ENCODE results near the gene KLF2.

DNA sequence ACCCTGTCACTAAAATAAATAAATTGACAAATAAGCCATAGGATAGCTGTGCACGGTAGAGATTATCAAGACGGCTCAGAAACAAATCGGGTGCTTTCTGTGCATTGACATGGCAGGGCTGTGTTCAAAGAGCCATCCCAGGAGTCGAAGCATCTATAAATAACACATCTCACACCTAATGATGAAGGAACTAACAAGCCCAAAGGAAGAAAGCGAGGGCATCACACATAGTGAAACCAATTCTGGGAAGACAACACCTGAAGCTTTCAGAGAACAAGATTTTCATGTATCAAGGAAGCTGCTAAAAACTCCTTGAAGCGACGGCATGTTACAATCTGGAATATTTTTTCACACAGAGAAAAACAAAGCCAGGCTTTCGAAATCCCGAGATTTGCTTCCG is 36.1 kb downstream of the KLF2 start:
- TF ChIP-seq, protein P1, sequence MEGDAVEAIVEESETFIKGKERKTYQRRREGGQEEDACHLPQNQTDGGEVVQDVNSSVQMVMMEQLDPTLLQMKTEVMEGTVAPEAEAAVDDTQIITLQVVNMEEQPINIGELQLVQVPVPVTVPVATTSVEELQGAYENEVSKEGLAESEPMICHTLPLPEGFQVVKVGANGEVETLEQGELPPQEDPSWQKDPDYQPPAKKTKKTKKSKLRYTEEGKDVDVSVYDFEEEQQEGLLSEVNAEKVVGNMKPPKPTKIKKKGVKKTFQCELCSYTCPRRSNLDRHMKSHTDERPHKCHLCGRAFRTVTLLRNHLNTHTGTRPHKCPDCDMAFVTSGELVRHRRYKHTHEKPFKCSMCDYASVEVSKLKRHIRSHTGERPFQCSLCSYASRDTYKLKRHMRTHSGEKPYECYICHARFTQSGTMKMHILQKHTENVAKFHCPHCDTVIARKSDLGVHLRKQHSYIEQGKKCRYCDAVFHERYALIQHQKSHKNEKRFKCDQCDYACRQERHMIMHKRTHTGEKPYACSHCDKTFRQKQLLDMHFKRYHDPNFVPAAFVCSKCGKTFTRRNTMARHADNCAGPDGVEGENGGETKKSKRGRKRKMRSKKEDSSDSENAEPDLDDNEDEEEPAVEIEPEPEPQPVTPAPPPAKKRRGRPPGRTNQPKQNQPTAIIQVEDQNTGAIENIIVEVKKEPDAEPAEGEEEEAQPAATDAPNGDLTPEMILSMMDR (IDR thresholded peaks at IDR 0.05), result no peak
- TF ChIP-seq POLR2A (IDR thresholded peaks at IDR 0.05; ENCODE audit: low read depth) (no peak), EP300 (IDR thresholded peaks at IDR 0.05) (no peak), POLR2AphosphoS5 (IDR thresholded peaks at IDR 0.05) (no peak)
